Measurements from ENCODE around the gene NIPBL. TPM values are rescaled to one million over a fixed set of nuclear protein-coding genes. Genes with fewer than 3 reads are reported as not detected.

Gene NIPBL
- total RNA-seq, 4 donors from 2014 or later, result 26.7 to 73.8 (median 64.4) TPM

DNA sequence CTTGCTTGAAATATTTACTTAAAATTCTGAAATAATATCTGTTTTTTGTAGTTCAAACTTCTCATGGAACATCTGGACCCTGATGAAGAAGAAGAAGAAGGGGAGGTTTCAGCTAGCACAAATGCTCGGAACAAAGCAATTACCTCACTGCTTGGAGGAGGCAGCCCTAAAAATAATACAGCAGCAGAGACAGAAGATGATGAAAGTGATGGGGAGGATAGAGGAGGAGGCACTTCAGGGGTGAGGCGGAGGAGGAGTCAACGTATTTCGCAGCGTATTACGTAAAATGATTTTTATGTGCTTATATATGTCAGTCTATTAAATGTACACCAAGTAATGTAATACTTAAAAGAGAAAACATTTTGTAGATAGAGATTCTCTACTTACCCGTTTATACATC is 187.2 kb downstream of the NIPBL start:
- peaks cover 0 to 71% (median 30%) of the 10 kb centered on the region in 4 donors for H3K36me3 ChIP-seq
- H3K27me3 ChIP-seq, result no peaks in the 10 kb centered on the region
- intact Hi-C loops (cut with DNase I; ENCODE audit: low total_unique reads), result no loop called here
- H3K27ac ChIP-seq, result no peak overlapping the region
- DNase-seq, result no peak
- in situ Hi-C loops (cut with MboI; ENCODE audit: low pct_ligation_motif_present in 1 of 4, low pct_unique_long_range_greater_than_20kb in 1 of 4, low sequenced_read_pairs in 3 of 4), result no loop called here
- TF ChIP-seq EP300 (IDR thresholded peaks at IDR 0.05; ENCODE audit: low read depth) (no peak), POLR2AphosphoS5 (IDR thresholded peaks at IDR 0.05) (no peak), POLR2A (IDR thresholded peaks at IDR 0.05) (no peak)
- TF ChIP-seq, protein P1, sequence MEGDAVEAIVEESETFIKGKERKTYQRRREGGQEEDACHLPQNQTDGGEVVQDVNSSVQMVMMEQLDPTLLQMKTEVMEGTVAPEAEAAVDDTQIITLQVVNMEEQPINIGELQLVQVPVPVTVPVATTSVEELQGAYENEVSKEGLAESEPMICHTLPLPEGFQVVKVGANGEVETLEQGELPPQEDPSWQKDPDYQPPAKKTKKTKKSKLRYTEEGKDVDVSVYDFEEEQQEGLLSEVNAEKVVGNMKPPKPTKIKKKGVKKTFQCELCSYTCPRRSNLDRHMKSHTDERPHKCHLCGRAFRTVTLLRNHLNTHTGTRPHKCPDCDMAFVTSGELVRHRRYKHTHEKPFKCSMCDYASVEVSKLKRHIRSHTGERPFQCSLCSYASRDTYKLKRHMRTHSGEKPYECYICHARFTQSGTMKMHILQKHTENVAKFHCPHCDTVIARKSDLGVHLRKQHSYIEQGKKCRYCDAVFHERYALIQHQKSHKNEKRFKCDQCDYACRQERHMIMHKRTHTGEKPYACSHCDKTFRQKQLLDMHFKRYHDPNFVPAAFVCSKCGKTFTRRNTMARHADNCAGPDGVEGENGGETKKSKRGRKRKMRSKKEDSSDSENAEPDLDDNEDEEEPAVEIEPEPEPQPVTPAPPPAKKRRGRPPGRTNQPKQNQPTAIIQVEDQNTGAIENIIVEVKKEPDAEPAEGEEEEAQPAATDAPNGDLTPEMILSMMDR (IDR thresholded peaks at IDR 0.05), result no peak
- no peak overlapping the region for H3K4me3 ChIP-seq
- H3K4me1 ChIP-seq, result no peaks in the 10 kb centered on the region
- 96 to 100% methylated on average over 7 of the region's 7 CpGs for WGBS, 2 donors (ENCODE audit: low coverage in 1 of 2)
- H3K9me3 ChIP-seq, result no peaks in the 10 kb centered on the region

DNA sequence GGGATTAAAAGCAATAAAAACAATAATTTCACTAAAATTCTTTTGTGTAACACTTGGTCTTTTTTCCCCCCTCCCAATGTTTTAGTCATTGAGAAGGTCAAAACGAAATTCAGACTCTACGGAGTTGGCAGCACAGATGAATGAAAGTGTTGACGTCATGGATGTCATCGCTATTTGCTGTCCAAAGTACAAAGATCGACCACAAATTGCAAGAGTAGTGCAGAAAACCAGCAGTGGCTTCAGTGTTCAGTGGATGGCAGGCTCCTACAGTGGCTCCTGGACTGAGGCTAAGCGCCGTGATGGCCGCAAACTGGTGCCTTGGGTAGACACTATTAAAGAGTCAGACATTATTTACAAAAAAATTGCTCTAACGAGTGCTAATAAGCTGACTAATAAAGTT is 187.9 kb downstream of the NIPBL start:
- DNase-seq, result no peak
- TF ChIP-seq POLR2AphosphoS5 (IDR thresholded peaks at IDR 0.05) (no peak), EP300 (IDR thresholded peaks at IDR 0.05; ENCODE audit: low read depth) (no peak), POLR2A (IDR thresholded peaks at IDR 0.05) (no peak)
- TF ChIP-seq, protein P1 (IDR thresholded peaks at IDR 0.05), result no peak
- H3K4me3 ChIP-seq, result no peak overlapping the region
- 86 to 90% methylated on average over 8 to 9 of the region's 9 CpGs for WGBS, 2 donors (ENCODE audit: low coverage in 1 of 2)
- no peaks in the 10 kb centered on the region for H3K4me1 ChIP-seq
- peaks cover 0 to 64% (median 26%) of the 10 kb centered on the region in 4 donors for H3K36me3 ChIP-seq
- intact Hi-C loops (cut with DNase I; ENCODE audit: low total_unique reads), result no loop called here
- no peak overlapping the region for H3K27ac ChIP-seq
- H3K27me3 ChIP-seq, result no peaks in the 10 kb centered on the region
- in situ Hi-C loops (cut with MboI; ENCODE audit: low pct_ligation_motif_present in 1 of 4, low pct_unique_long_range_greater_than_20kb in 1 of 4, low sequenced_read_pairs in 3 of 4), result no loop called here
- H3K9me3 ChIP-seq, result no peaks in the 10 kb centered on the region

DNA sequence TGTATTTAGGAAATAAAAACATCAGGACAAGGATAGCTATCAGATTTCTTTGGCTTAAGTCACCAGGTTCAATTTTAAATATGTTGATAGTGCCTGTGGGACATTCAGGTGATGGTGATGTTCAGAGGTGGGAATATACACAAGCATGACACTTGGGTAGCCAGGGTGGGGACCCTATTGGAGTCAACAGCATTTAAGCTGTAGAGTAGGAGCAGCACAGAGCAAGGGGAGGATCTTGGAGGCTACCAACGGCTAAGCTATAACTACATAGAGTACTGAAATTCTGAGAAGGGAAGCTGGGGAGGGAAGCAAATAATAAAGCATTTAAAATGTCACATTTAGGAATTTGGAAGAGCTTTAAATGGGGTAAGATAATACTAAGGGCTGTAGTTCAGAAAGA is 194.9 kb downstream of the NIPBL start:
- no peak for DNase-seq
- no peak overlapping the region for H3K27ac ChIP-seq
- intact Hi-C loops (cut with DNase I; ENCODE audit: low total_unique reads), result no loop called here
- no peaks in the 10 kb centered on the region for H3K27me3 ChIP-seq
- H3K36me3 ChIP-seq, result no peaks in the 10 kb centered on the region
- in situ Hi-C loops (cut with MboI; ENCODE audit: low pct_ligation_motif_present in 1 of 4, low pct_unique_long_range_greater_than_20kb in 1 of 4, low sequenced_read_pairs in 3 of 4), result no loop called here
- no peak for TF ChIP-seq POLR2AphosphoS5 (IDR thresholded peaks at IDR 0.05)
- no peak for TF ChIP-seq POLR2A (IDR thresholded peaks at IDR 0.05)
- no peak for TF ChIP-seq EP300 (IDR thresholded peaks at IDR 0.05; ENCODE audit: low read depth)
- TF ChIP-seq, protein P1 (IDR thresholded peaks at IDR 0.05), result no peak
- no peaks in the 10 kb centered on the region for H3K9me3 ChIP-seq
- H3K4me3 ChIP-seq, result no peak overlapping the region
- WGBS, 2 donors (ENCODE audit: low coverage in 1 of 2), result 60 to 91% methylated on average over 1 of the region's 1 CpG
- no peaks in the 10 kb centered on the region for H3K4me1 ChIP-seq

DNA sequence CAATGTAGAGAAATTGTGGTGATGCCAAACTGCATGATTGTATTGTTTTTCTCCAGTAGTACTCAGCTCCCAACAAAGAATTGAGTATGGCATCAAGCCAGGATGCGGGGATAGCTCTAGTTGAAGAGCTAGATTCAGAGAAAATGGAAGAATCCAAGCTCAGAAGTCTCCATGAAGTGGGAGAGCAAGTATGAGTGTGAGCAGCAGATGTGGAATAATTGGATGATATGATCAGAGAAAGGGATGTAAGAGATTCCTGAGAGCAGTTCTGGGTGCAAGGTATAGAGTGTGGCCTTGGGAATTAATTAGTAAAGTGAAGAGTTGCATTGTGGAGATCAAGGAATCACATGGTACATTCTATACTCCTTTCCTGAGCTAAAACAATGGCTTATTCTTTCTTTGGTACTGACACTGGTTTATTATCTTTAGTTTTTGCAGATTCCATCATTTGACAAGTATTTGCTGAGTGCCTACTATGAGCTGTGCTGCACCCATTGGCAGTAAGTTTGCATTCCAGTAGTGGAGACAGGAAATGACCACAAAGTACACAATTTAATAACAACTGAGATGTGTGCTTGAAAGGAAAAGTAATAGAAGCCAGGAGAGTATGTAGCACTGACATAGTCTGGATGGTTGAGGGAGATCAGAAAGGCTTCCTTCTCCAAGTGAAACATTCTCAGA is 195.5 kb downstream of the NIPBL start:
- TF ChIP-seq EP300 (IDR thresholded peaks at IDR 0.05; ENCODE audit: low read depth), result no peak
- TF ChIP-seq, protein P1 (IDR thresholded peaks at IDR 0.05), result no peak
- no peak for TF ChIP-seq POLR2A (IDR thresholded peaks at IDR 0.05)
- no peak for TF ChIP-seq POLR2AphosphoS5 (IDR thresholded peaks at IDR 0.05)

More for the DNA sequence above, 195.5 kb downstream of the NIPBL start:
- Histone ChIP-seq H3K4me1 (no peaks in the 10 kb centered on the region), H3K27ac (no peak overlapping the region), H3K27me3 (no peaks in the 10 kb centered on the region), H3K36me3 (no peaks in the 10 kb centered on the region), H3K4me3 (no peak overlapping the region), H3K9me3 (no peaks in the 10 kb centered on the region)
- intact Hi-C loops (cut with DNase I; ENCODE audit: low total_unique reads) (no loop called here), in situ Hi-C loops (cut with MboI; ENCODE audit: low pct_ligation_motif_present in 1 of 4, low pct_unique_long_range_greater_than_20kb in 1 of 4, low sequenced_read_pairs in 3 of 4) (no loop called here)
- DNase-seq, result no peak
- WGBS, 2 donors (ENCODE audit: low coverage in 1 of 2), result 63 to 75% methylated on average over 1 of the region's 1 CpG

All from transverse colon (tissue), 4 donors.